ENCODE results near the gene ACOT12.

The ACOT12 gene

DNA sequence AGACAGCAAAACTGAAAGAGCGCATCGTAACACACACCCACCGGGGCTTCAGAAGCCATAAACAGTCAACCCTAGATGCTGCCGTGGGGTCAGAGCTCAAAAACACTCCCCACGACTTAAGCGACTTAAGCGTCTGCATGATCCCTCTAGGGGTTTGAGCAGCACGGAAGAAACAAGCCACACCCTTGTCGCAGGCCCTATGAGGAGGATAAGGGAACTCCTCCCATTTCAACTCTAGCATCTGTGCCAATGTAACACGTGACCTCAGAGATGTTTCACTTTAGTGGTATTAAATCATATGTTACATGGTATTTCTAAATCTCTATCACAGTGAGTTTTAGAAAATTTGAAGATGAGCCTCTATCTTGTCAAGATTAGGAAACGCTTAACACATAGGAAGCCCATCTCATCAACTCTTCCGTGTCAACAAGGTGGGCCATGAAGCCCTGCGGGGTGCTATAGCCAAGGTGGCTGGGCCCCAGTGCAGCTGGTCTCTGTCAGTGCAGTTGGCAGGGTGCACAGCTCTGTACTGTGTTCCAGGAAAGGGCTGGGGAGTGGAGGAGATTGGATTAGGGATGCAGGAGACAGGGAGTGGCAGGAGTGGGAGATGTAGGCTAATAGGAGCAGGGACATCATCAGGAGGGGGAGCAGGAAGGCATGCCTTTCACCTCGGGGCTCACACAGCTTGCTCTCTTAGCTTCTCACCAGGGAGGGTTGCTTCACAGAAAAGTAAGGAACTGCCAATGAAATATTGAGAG is 59.5 kb downstream of the ACOT12 start:
- H3K4me3 ChIP-seq (ENCODE audit: low read length), result no peak overlapping the region
- TF ChIP-seq, protein P1, sequence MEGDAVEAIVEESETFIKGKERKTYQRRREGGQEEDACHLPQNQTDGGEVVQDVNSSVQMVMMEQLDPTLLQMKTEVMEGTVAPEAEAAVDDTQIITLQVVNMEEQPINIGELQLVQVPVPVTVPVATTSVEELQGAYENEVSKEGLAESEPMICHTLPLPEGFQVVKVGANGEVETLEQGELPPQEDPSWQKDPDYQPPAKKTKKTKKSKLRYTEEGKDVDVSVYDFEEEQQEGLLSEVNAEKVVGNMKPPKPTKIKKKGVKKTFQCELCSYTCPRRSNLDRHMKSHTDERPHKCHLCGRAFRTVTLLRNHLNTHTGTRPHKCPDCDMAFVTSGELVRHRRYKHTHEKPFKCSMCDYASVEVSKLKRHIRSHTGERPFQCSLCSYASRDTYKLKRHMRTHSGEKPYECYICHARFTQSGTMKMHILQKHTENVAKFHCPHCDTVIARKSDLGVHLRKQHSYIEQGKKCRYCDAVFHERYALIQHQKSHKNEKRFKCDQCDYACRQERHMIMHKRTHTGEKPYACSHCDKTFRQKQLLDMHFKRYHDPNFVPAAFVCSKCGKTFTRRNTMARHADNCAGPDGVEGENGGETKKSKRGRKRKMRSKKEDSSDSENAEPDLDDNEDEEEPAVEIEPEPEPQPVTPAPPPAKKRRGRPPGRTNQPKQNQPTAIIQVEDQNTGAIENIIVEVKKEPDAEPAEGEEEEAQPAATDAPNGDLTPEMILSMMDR (conservative IDR thresholded peaks at IDR 0.05; ENCODE audit: low read depth, low read length), result no peak
- no peak for DNase-seq (ENCODE audit: low read depth)

DNA sequence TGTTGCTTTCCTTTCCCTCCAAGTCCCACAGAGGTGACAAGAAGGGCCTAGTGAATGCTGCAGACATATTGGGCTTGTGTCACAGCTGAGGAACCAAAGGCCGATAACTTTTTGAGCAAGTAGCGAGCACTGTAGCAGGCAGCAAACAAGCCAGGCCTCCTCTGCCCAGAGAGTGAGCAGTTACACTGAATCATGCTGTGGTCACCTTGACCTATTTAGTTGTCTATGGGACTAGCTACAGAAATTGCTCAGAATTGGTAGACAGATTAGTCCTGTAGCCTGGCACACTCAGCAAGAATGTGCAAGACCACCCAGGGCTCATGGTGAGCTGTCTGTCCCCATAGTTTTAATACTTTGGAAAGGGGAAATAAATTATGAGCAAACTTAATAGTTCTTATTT is 67.4 kb downstream of the ACOT12 start:
- no peak for DNase-seq (ENCODE audit: low read depth)
- no peak overlapping the region for H3K4me3 ChIP-seq (ENCODE audit: low read length)
- TF ChIP-seq, protein P1 (conservative IDR thresholded peaks at IDR 0.05; ENCODE audit: low read depth, low read length), result no peak

DNA sequence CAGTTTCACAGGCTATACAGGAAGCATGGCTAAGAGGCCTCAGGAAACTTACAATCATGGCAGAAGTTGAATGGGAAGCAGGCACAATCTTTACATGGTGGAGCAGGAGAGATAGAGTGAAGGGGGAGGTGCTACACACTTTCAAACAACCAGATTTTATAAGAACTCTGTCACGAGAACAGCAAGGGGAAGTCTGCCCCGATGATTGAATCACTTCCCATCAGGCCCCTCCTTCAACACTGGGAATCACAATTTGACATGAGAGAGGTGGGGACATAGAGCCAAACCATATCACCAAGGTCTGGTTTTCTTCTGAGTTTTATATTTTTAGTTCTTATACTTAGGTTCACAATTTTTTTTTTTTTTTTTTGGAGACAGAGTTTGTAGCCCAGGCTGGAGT is 76.4 kb downstream of the ACOT12 start:
- no peak overlapping the region for H3K4me3 ChIP-seq (ENCODE audit: low read length)
- DNase-seq (ENCODE audit: low read depth), result no peak
- TF ChIP-seq, protein P1 (conservative IDR thresholded peaks at IDR 0.05; ENCODE audit: low read depth, low read length), result no peak

DNA sequence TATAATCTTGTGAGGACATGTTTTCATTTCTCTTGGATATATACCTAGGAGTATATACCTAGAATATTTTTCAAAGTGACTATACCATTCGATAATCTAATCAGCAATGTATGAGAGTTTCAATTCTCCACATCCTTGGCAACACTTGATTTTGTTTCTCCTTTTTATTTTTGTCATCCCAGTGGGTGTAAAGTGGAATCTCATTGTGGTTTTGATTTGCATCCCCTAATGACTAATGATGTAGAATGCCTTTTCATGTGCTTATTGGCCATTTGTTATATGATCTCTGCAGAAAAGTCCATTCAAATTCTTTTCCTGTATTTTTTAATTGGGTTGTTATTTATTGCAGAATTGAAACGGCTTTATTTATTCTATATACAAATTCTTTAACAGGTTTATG is 77.4 kb downstream of the ACOT12 start:
- H3K4me3 ChIP-seq (ENCODE audit: low read length), result no peak overlapping the region
- DNase-seq (ENCODE audit: low read depth), result no peak
- TF ChIP-seq, protein P1 (conservative IDR thresholded peaks at IDR 0.05; ENCODE audit: low read depth, low read length), result no peak

DNA sequence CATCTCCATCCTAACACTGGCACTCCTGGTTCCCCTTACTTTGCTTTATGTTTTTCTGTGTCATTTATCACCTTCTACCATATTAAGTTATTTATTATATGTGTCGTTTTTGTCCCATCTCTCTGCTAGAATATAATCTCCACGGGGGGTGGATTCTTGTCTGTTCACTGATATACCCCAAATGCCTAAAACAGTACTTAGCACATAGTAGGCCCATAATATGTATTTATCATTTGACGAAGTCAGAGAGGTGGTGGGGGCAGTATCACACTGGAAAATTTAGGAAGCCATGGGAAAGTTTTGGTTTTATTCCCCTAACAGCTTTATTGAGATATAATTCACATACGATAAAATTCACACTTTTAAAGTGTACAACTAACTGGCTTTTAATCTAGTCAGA is 78.1 kb downstream of the ACOT12 start:
- no peak overlapping the region for H3K4me3 ChIP-seq (ENCODE audit: low read length)
- DNase-seq (ENCODE audit: low read depth), result no peak
- TF ChIP-seq, protein P1 (conservative IDR thresholded peaks at IDR 0.05; ENCODE audit: low read depth, low read length), result no peak

DNA sequence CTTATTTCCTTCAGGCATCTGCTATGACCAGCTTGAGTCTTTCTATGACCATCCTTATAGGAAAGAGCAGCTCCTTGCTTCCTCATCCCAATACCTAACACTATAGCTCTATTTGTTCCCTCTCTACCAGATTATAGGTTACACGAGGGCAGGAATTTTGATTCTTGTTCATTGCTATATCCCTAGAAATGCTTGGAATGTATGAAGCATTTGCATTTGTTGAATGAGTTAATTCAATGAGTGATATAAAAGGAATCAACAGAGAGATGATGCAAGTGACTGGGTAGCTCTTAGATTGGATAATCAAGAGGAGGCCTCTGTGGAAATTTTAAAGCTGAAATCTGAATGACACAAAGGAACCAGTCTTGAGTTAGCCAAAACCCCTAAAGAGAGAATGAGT is 78.6 kb downstream of the ACOT12 start:
- no peak for DNase-seq (ENCODE audit: low read depth)
- H3K4me3 ChIP-seq (ENCODE audit: low read length), result no peak overlapping the region
- TF ChIP-seq, protein P1 (conservative IDR thresholded peaks at IDR 0.05; ENCODE audit: low read depth, low read length), result no peak

DNA sequence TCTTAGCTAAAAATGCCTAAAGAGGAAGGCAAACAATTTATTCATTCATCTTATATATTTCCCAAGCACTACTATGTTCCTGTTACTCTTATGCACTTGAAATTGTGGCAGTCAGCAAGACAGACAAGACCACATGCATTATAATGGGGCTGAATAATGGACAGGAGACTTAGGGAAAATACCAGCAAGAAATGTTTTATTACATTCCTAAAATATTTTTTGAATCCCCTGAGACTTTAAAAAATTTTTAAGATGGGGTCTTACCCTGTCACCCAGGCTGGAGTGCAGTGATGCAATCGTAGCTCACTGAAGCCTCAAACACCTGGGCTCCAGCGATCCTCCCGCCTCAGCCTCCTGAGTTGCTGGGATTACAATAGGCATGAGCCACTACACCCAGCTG is 79.4 kb downstream of the ACOT12 start:
- H3K4me3 ChIP-seq (ENCODE audit: low read length), result no peak overlapping the region
- no peak for DNase-seq (ENCODE audit: low read depth)
- TF ChIP-seq, protein P1 (conservative IDR thresholded peaks at IDR 0.05; ENCODE audit: low read depth, low read length), result no peak
